Upper lobe of left lung (tissue), 4 donors: ENCODE data around the gene FBXW8.

Source experiments
- CTCF ChIP-seq, 6 experiments: fragments of 450-650 bp in 4 of 6; fragments of 200-600 bp in 2 of 6; sonication (generic) in 2 of 6; IDR thresholded peaks; one replicate each; pipeline ENCODE4 v1.5.1; 2016 to 2019; ENCODE audit warnings: antibody characterized with exemption in 6 of 6
- EP300 ChIP-seq, 4 donors: sonication (generic); formaldehyde crosslinking; IDR thresholded peaks; one replicate each; pipeline ENCODE4 v1.5.1; 2017; ENCODE audit warnings: antibody characterized with exemption in 4 of 4, control low read depth in 2 of 4
- POLR2A ChIP-seq, 4 donors: fragments of 450-650 bp; IDR thresholded peaks; one replicate each; pipeline ENCODE4 v1.5.1; 2016 to 2017; ENCODE audit warnings: antibody characterized with exemption in 4 of 4, mild to moderate bottlenecking in 2 of 4
- POLR2AphosphoS5 ChIP-seq, 2 donors: sonication (generic); formaldehyde crosslinking; IDR thresholded peaks; one replicate each; pipeline ENCODE4 v1.5.1; 2017; ENCODE audit warnings: antibody characterized with exemption in 2 of 2

- TF ChIP-seq POLR2A (IDR thresholded peaks at IDR 0.05) (no peak), CTCF (IDR thresholded peaks at IDR 0.05) (no peak), POLR2AphosphoS5 (IDR thresholded peaks at IDR 0.05) (no peak), EP300 (IDR thresholded peaks at IDR 0.05) (no peak)
Measured at GRCh38 chr12:117014342-117014887, 103.7 kb downstream of the FBXW8 start.
